ENCODE data around the gene TP53RK. TPM values are rescaled to one million over a fixed set of nuclear protein-coding genes. Genes with fewer than 3 reads are reported as not detected.

Gene TP53RK
- total and polyA plus RNA-seq, 2 donors from 2014 or later, result 9.3 to 11.0 TPM

- Histone ChIP-seq H3K36me3 (ENCODE audit: control insufficient read depth in 2 of 3, insufficient read depth in 3 of 3, low read length in 3 of 3) (peaks cover 0 to 3% (median 0%) of the 10 kb centered on the region in 3 donors), H3K27ac (ENCODE audit: low read depth in 2 of 2, low read length in 2 of 2) (peak within 1 kb of the TSS; percentile 81 to 91), H3K4me3 (ENCODE audit: low read length in 3 of 3) (peak within 1 kb of the TSS in 2 of 3 donors; percentile 73 to 85), H3K27me3 (ENCODE audit: control insufficient read depth, insufficient read depth, low read length) (no peaks in the 10 kb centered on the region), H3K9me3 (ENCODE audit: control insufficient read depth in 2 of 3, insufficient read depth in 1 of 3, low read length in 3 of 3) (no peaks in the 10 kb centered on the region), H3K9ac (ENCODE audit: low read length in 3 of 3) (peak within 1 kb of the TSS in 1 of 3 donors; percentile 72), H3K4me1 (ENCODE audit: control insufficient read depth in 2 of 3, insufficient read depth in 2 of 3, low read depth in 1 of 3, low read length in 3 of 3) (no peaks in the 10 kb centered on the region)
- no peak for TF ChIP-seq CTCF (IDR thresholded peaks at IDR 0.05; ENCODE audit: borderline replicate concordance, extremely low read depth, insufficient read depth)
- FAIRE-seq (no peak), DNase-seq (peak in 4 of 5 donors; percentile 31 to 52 (median 46))
- intact Hi-C loops (cut with DNase I), result no loop called here
These were observed 37.9 kb downstream of the TP53RK start, which contains the start of gene SLC13A3 for GRCh38 chr20:46651091-46651962. SLC13A3 (minus strand) TSS chr20:46651459; CDS start chr20:46651421, 38 bp downstream.

- DNase-seq (no peak), FAIRE-seq (no peak)
- Histone ChIP-seq H3K4me3 (ENCODE audit: low read length in 3 of 3) (peak overlapping the region in 2 of 3 donors; percentile 73 to 85), H3K9me3 (ENCODE audit: control insufficient read depth in 2 of 3, insufficient read depth in 1 of 3, low read length in 3 of 3) (no peaks in the 10 kb centered on the region), H3K9ac (ENCODE audit: low read length in 3 of 3) (peak overlapping the region in 1 of 3 donors; percentile 72), H3K27ac (ENCODE audit: low read depth in 2 of 2, low read length in 2 of 2) (peak overlapping the region; percentile 81 to 91), H3K27me3 (ENCODE audit: control insufficient read depth, insufficient read depth, low read length) (no peaks in the 10 kb centered on the region), H3K4me1 (ENCODE audit: control insufficient read depth in 2 of 3, insufficient read depth in 2 of 3, low read depth in 1 of 3, low read length in 3 of 3) (no peaks in the 10 kb centered on the region), H3K36me3 (ENCODE audit: control insufficient read depth in 2 of 3, insufficient read depth in 3 of 3, low read length in 3 of 3) (peaks cover 0 to 3% (median 0%) of the 10 kb centered on the region in 3 donors)
- intact Hi-C loops (cut with DNase I), result no loop called here
- TF ChIP-seq CTCF (IDR thresholded peaks at IDR 0.05; ENCODE audit: borderline replicate concordance, extremely low read depth, insufficient read depth), result no peak
These were observed 38.6 kb downstream of the TP53RK start for GRCh38 chr20:46650575-46651090.

- intact Hi-C loops (cut with DNase I), result no loop called here
- peak overlapping the region in 2 of 3 donors; percentile 73 to 85 for H3K4me3 ChIP-seq (ENCODE audit: low read length in 3 of 3)
- H3K36me3 ChIP-seq (ENCODE audit: control insufficient read depth in 2 of 3, insufficient read depth in 3 of 3, low read length in 3 of 3), result peaks cover 0 to 3% (median 0%) of the 10 kb centered on the region in 3 donors
- peak overlapping the region in 1 of 3 donors; percentile 72 for H3K9ac ChIP-seq (ENCODE audit: low read length in 3 of 3)
- FAIRE-seq (no peak), DNase-seq (no peak)
- H3K4me1 ChIP-seq (ENCODE audit: control insufficient read depth in 2 of 3, insufficient read depth in 2 of 3, low read depth in 1 of 3, low read length in 3 of 3), result no peaks in the 10 kb centered on the region
- TF ChIP-seq CTCF (IDR thresholded peaks at IDR 0.05; ENCODE audit: borderline replicate concordance, extremely low read depth, insufficient read depth), result no peak
- peak overlapping the region; percentile 81 to 91 for H3K27ac ChIP-seq (ENCODE audit: low read depth in 2 of 2, low read length in 2 of 2)
- no peaks in the 10 kb centered on the region for H3K9me3 ChIP-seq (ENCODE audit: control insufficient read depth in 2 of 3, insufficient read depth in 1 of 3, low read length in 3 of 3)
- no peaks in the 10 kb centered on the region for H3K27me3 ChIP-seq (ENCODE audit: control insufficient read depth, insufficient read depth, low read length)
These were observed 39.2 kb downstream of the TP53RK start for GRCh38 chr20:46649965-46650542.
